Uterus (tissue), 4 donors: Measurements from ENCODE around the gene TCF4. TPM values are rescaled to one million over a fixed set of nuclear protein-coding genes. Genes with fewer than 3 reads are reported as not detected.

Source experiments
- DNase-seq, 2 donors: peaks; one replicate each; pipeline ENCODE4 v3.0.0-alpha.2; 2019 to 2020
- H3K27ac ChIP-seq, 2 donors: fragments of 200-600 bp; sonication (generic); 1 replicate in 1 of 2; 2 replicates in 1 of 2; pipeline ENCODE4 v1.5.1; 2016 to 2018
- H3K27me3 ChIP-seq, 2 donors: fragments of 200-600 bp; sonication (generic); one replicate each; pipeline ENCODE4 v1.5.1; 2018 to 2019; ENCODE audit warnings: control low read depth in 1 of 2
- H3K36me3 ChIP-seq, 2 donors: fragments of 200-600 bp; sonication (generic); one replicate each; pipeline ENCODE4 v1.5.1; 2019; ENCODE audit warnings: control low read depth in 1 of 2
- H3K4me1 ChIP-seq, 2 donors: fragments of 200-600 bp; sonication (generic); one replicate each; pipeline ENCODE4 v1.5.1; 2018 to 2019; ENCODE audit warnings: control low read depth in 1 of 2
- H3K4me3 ChIP-seq, 2 donors: fragments of 200-600 bp; sonication (generic); 1 replicate in 1 of 2; 2 replicates in 1 of 2; pipeline ENCODE4 v1.5.1; 2018 to 2019; ENCODE audit warnings: mild to moderate bottlenecking in 1 of 2
- H3K9me3 ChIP-seq, 2 donors: fragments of 200-600 bp; sonication (generic); one replicate each; pipeline ENCODE4 v1.5.1; 2019; ENCODE audit warnings: control low read depth in 1 of 2
- CTCF ChIP-seq, 4 experiments: fragments of 200-600 bp in 2 of 4; fragments of 450-650 bp in 2 of 4; sonication (generic) in 2 of 4; IDR thresholded peaks; one replicate each; pipeline ENCODE4 v1.5.1; 2016 to 2019; ENCODE audit warnings: antibody characterized with exemption in 4 of 4, mild to moderate bottlenecking in 2 of 4, moderate library complexity in 1 of 4
- POLR2A ChIP-seq, 2 donors: fragments of 450-650 bp; IDR thresholded peaks; one replicate each; pipeline ENCODE4 v1.6.1; 2016; ENCODE audit warnings: antibody characterized with exemption in 2 of 2, mild to moderate bottlenecking in 1 of 2, moderate library complexity in 1 of 2
- intact Hi-C: fragments of 100-400 bp; cut with DNase I; formaldehyde crosslinking; loops from one replicate; pipeline ENCODE4 v1.15.1; 2023; ENCODE audit warnings: low total_unique reads
- total RNA-seq, 4 donors: library from RNA; depleted of rRNA in 3 of 4; stranded (reverse); fragments of >200 nt in 3 of 4; gene quantifications; one replicate each; pipeline versions ENCODE4 v1.1.0 to v1.2.4, GENCODE V29; 2014 to 2023
- donor health status: DM: yes; HTN: yes; CAD: no.

Gene TCF4
- total RNA-seq, 4 donors from 2014 or later: 123 to 514 (median 163) TPM

- intact Hi-C loops: no loop called here
- Histone ChIP-seq H3K4me3 (peak overlapping the region; percentile 52 to 72), H3K27me3 (no peaks in the 10 kb centered on the region), H3K4me1 (peaks cover 0 to 13% of the 10 kb centered on the region in 2 donors), H3K9me3 (no peaks in the 10 kb centered on the region), H3K36me3 (no peaks in the 10 kb centered on the region), H3K27ac (peak overlapping the region; percentile 97 to 99)
- no peak for DNase-seq
- no peak for TF ChIP-seq CTCF (IDR thresholded peaks at IDR 0.05)
- no peak for TF ChIP-seq POLR2A (IDR thresholded peaks at IDR 0.05)
Observed at GRCh38 chr18:55318951-55319441, 269.0 kb downstream of the TCF4 start.

- peaks cover 0 to 7% of the 10 kb centered on the region in 2 donors for H3K4me1 ChIP-seq
- no peaks in the 10 kb centered on the region for H3K9me3 ChIP-seq
- peak overlapping the region in 1 of 2 donors; percentile 72 for H3K4me3 ChIP-seq
- TF ChIP-seq CTCF (IDR thresholded peaks at IDR 0.05) (no peak), POLR2A (IDR thresholded peaks at IDR 0.05) (no peak)
- intact Hi-C loops: no loop called here
- peak overlapping the region; percentile 97 to 99 for H3K27ac ChIP-seq
- no peaks in the 10 kb centered on the region for H3K27me3 ChIP-seq
- no peak for DNase-seq
- no peaks in the 10 kb centered on the region for H3K36me3 ChIP-seq
Observed at GRCh38 chr18:55317864-55318263, 270.1 kb downstream of the TCF4 start.

GRCh38 chr18:55317324-55317723 lies 270.7 kb downstream of the TCF4 start:
- DNase-seq: no peak
- no peaks in the 10 kb centered on the region for H3K27me3 ChIP-seq
- intact Hi-C loops: no loop called here
- no peak for TF ChIP-seq CTCF (IDR thresholded peaks at IDR 0.05)
- TF ChIP-seq POLR2A (IDR thresholded peaks at IDR 0.05): no peak
- peaks cover 0 to 10% of the 10 kb centered on the region in 2 donors for H3K4me1 ChIP-seq
- no peaks in the 10 kb centered on the region for H3K36me3 ChIP-seq
- H3K4me3 ChIP-seq: peak overlapping the region in 1 of 2 donors; percentile 72
- no peaks in the 10 kb centered on the region for H3K9me3 ChIP-seq
- H3K27ac ChIP-seq: peak overlapping the region; percentile 97 to 99

- no peak for DNase-seq
- TF ChIP-seq CTCF (IDR thresholded peaks at IDR 0.05) (no peak), POLR2A (IDR thresholded peaks at IDR 0.05) (no peak)
- intact Hi-C loops: no loop called here
- H3K27ac ChIP-seq: peak overlapping the region; percentile 97 to 99
- H3K36me3 ChIP-seq: no peaks in the 10 kb centered on the region
- no peak overlapping the region for H3K4me3 ChIP-seq
- no peaks in the 10 kb centered on the region for H3K9me3 ChIP-seq
- H3K27me3 ChIP-seq: no peaks in the 10 kb centered on the region
- peaks cover 0 to 17% of the 10 kb centered on the region in 2 donors for H3K4me1 ChIP-seq
Observed at GRCh38 chr18:55316486-55317184, 271.4 kb downstream of the TCF4 start.

- Histone ChIP-seq H3K27ac (no peak overlapping the region), H3K9me3 (no peaks in the 10 kb centered on the region), H3K4me3 (no peak overlapping the region), H3K4me1 (peaks cover 0 to 17% of the 10 kb centered on the region in 2 donors), H3K36me3 (no peaks in the 10 kb centered on the region), H3K27me3 (no peaks in the 10 kb centered on the region)
- DNase-seq: no peak
- no peak for TF ChIP-seq POLR2A (IDR thresholded peaks at IDR 0.05)
- no peak for TF ChIP-seq CTCF (IDR thresholded peaks at IDR 0.05)
- intact Hi-C loops: no loop called here
Observed at GRCh38 chr18:55314615-55315237, 273.3 kb downstream of the TCF4 start.
